AG08395 (cell line): ENCODE data around the gene PCNT.

Experiments used
- DNase-seq: peaks from one replicate; pipeline ENCODE4 v3.0.0; 2012; ENCODE audit warnings: mixed read lengths, low spot score

PCNT gene

GRCh38 chr21:46483300-46484295, 159.6 kb downstream of the PCNT start:
- DNase-seq = no peak

GRCh38 chr21:46486481-46487126, 162.6 kb downstream of the PCNT start:
- no peak for DNase-seq

- DNase-seq = no peak
Measured at GRCh38 chr21:46489162-46489663, 165.3 kb downstream of the PCNT start.

GRCh38 chr21:46489800-46490199, 165.8 kb downstream of the PCNT start:
- no peak for DNase-seq

GRCh38 chr21:46491553-46491952, 167.6 kb downstream of the PCNT start:
- no peak for DNase-seq

GRCh38 chr21:46492851-46493250, 168.9 kb downstream of the PCNT start:
- DNase-seq = no peak

- no peak for DNase-seq
Measured at GRCh38 chr21:46493828-46494227, 169.9 kb downstream of the PCNT start.
